HT1080 (cell line): Measurements from ENCODE around the gene ZMYND19. TPM values are rescaled to one million over a fixed set of nuclear protein-coding genes. Genes with fewer than 3 reads are reported as not detected.
"Not testable (repeated sequence)": the region's sequence is repeated elsewhere in the genome, so short reads cannot be mapped to it uniquely, and the experiment has no call there.

Experiments used
- DNase-seq: peaks from one replicate; pipeline ENCODE4 v3.0.0-alpha.2; 2015; ENCODE audit warnings: low read depth
- small RNA-seq: library from RNA; depleted of rRNA; stranded (forward); fragments of <200 nt; gene quantifications from one replicate; pipeline ENCODE3, GENCODE V24; 2014
- total RNA-seq: library from RNA; depleted of rRNA; stranded (reverse); fragments of >200 nt; shearing (Covaris generic); gene quantifications from 2 replicates; pipeline ENCODE4 v1.2.3, GENCODE V29; 2014; rRNA removed

ZMYND19 gene
- total RNA-seq, 1 experiment from 2014 or later, result 46.8 TPM

DNA sequence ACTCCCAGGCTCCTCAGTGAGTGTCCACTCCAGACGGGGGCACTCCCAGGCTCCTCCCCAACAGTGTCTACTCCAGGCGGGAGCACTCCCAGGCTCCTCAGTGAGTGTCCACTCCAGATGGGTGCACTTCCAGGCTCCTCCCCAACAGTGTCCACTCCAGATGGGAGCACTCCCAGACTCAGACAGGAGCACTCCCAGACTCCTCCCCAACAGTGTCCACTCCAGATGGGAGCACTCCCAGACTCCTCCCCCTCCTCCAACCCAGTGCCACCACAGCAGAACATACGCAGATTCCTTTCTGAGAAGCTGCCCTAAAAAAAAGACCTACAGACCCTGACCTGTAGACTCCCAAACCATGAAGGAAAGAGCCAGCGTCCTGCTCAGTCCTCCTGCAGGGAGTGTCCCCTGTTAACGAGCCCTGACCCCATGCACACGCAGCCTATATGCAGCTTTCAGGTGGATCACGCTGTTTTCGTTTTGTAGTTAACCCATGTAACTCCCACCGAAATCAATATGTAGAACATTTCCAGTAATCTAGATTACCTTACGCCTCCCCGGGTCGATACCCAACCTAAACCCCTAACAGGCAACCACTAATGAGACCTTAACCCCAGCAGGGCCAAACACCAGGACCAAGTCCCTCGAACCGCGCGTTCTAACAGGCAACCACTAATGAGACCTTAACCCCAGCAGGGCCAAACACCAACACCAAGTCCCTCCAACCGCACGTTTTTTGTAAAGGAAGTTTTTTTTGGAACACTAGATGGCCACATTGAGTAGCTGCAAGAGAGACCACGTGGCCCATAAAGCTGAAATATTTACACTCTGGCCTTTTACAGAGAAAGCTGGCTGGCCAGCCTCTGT is 55.8 kb downstream of the ZMYND19 start:
- DNase-seq, result peak; percentile 55

DNA sequence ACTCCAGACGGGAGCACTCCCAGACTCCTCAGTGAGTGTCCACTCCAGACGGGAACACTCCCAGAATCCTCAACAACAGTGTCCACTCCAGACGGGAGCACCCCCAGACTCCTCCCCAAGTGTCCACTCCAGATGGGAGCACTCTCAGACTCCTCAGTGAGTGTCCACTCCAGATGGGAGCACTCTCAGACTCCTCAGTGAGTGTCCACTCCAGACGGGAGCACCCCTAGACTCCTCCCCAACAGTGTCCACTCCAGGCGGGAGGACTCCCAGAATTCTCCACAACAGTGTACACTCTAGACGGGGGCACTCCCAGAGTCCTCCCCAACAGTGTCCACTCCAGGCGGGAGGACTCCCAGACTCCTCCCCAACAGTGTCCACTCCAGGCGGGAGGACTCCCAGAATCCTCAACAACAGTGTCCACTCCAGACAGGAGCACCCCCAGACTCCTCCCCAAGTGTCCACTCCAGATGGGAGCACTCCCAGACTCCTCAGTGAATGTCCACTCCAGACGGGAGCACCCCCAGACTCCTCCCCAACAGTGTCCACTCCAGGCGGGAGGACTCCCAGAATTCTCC is 57.3 kb downstream of the ZMYND19 start:
- not testable (repeated sequence) for DNase-seq

Small RNA genes lying within 50 kb of the gene (small RNA-seq; reads per million reads assigned to genes)
- not detected for gene RF00017

Other genes starting within 250 kb of the ZMYND19 start
- 3.5 and 4.7 TPM in 2 replicates for gene EXD3, start 167.3 kb downstream of the ZMYND19 start, total RNA-seq
- gene NOXA1, start 167.1 kb downstream of the ZMYND19 start, total RNA-seq, result 0.10 TPM in 1 of 2 replicates, not detected in the other
- not detected in 2 replicates for gene ENTPD8, start 149.2 kb downstream of the ZMYND19 start, total RNA-seq
- gene NSMF, start 131.2 kb downstream of the ZMYND19 start, total RNA-seq, result 34.5 and 40.0 TPM in 2 replicates
- 0.21 and 0.23 TPM in 2 replicates for gene PNPLA7, start 40.1 kb downstream of the ZMYND19 start, total RNA-seq
- 48.8 and 106 TPM in 2 replicates for gene MRPL41, start 38.6 kb downstream of the ZMYND19 start, total RNA-seq
- 44.7 and 50.7 TPM in 2 replicates for gene DPH7, start 11.6 kb downstream of the ZMYND19 start, total RNA-seq
- 29.2 and 35.9 TPM in 2 replicates for gene ARRDC1, start 15.2 kb upstream of the ZMYND19 start, total RNA-seq
- 39.1 and 42.7 TPM in 2 replicates for gene EHMT1, start 28.5 kb upstream of the ZMYND19 start, total RNA-seq